IMR-90 (cell line): ENCODE measurements around the gene GALNT9.
"Not testable (repeated sequence)": the region's sequence is repeated elsewhere in the genome, so short reads cannot be mapped to it uniquely, and the experiment has no call there.

Experiments
- CEBPB ChIP-seq: IDR thresholded peaks from 2 replicates; pipeline ENCODE4 v1.6.1; 2012; ENCODE audit warnings: low read depth, low read length, improper control_type of control experiment
- CHD1 ChIP-seq: IDR thresholded peaks from 2 replicates; pipeline ENCODE4 v1.6.1; 2012; ENCODE audit warnings: low read depth, low read length, improper control_type of control experiment
- CTCF ChIP-seq: conservative IDR thresholded peaks from 2 replicates; pipeline ENCODE4 v1.5.1; 2012; ENCODE audit warnings: mild to moderate bottlenecking, low read depth, low read length, improper control_type of control experiment
- POLR2A ChIP-seq: IDR thresholded peaks from 2 replicates; pipeline ENCODE4 v1.6.1; 2012; ENCODE audit warnings: mild to moderate bottlenecking, low read depth, low read length
- RFX5 ChIP-seq: IDR thresholded peaks from 2 replicates; pipeline ENCODE4 v1.8.0; 2012; ENCODE audit warnings: low read depth, mild to moderate bottlenecking, low read length, moderate library complexity
- USF2 ChIP-seq: fragments of 150-350 bp; IDR thresholded peaks from 2 replicates; pipeline ENCODE4 v1.6.1; 2017; ENCODE audit warnings: mild to moderate bottlenecking, antibody characterized with exemption, low read length, low read depth

GRCh38 chr12:132195242-132195641 lies 134.1 kb downstream of the GALNT9 start:
- not testable (repeated sequence) for TF ChIP-seq CEBPB, CTCF, POLR2A, USF2, RFX5, CHD1
